NCI-H1694 (cell line): Measurements from ENCODE around the gene NKAIN2.
"Not testable (repeated sequence)": the region's sequence is repeated elsewhere in the genome, so short reads cannot be mapped to it uniquely, and the experiment has no call there.

Source experiments
- DNase-seq: peaks from one replicate; lab custom pipeline; 2025; lab: John Stamatoyannopoulos, UW

NKAIN2 gene

GRCh38 chr6:123966618-123967017, 163.0 kb downstream of the NKAIN2 start:
- DNase-seq: no peak

DNA sequence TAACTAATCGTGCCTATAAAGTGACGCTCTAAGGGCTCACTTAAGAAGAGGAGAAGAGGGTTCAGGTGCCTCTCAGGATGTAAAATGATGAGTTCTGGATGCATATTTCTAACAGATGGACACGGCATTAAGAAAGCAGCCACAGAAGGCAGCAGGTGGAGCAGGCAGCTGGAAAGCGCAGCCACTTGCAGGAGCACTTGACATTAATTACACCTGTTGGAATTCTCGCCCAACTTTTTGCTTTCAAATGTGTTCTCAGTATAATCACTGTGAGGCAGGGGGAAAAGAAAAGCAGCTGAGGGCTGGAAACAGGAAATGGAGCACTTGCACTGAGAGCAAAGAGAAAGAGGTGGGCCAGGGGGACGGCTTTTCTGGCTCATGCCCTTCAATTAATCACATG, 164.2 kb downstream of the NKAIN2 start:
- no peak for DNase-seq

- no peak for DNase-seq
Measured at GRCh38 chr6:123972600-123973294, 169.1 kb downstream of the NKAIN2 start.

DNA sequence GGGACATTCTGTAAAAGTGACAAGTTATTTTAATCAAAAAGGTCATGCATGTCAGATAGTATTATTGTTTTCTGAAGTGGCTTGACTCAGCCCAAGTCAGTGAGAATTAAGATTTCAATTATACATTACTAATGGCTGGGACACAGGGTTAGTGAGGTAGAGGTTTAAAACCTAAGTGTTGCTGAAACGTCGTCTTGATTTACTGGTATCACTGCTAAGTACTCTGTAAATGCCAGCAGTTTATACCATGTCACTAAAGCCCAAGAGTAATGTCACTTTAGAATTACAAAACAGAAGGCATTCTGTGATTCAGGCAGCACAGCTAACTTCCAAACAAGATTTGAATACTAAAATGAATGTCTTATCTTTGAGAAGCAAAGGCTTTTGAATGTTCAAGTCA, 176.6 kb downstream of the NKAIN2 start:
- DNase-seq: no peak

DNA sequence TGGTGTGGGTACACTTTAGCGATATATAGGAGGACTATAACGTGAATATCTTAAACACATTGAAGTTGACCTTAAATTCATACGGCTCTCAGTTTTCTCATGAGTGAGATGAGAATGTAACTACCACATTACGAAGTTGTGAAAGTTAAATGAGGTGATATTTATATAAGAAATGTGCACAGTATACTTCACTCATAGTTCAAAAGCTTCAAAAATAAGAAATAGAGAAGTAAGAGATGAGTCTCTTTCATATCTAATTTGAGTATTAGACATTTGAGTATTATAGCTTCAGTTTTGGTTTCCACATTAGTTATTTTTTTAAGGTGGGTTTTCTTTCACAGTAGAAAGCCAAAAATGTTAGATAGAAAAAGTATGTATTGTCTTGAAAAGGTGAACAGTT, 183.3 kb downstream of the NKAIN2 start:
- no peak for DNase-seq

DNA sequence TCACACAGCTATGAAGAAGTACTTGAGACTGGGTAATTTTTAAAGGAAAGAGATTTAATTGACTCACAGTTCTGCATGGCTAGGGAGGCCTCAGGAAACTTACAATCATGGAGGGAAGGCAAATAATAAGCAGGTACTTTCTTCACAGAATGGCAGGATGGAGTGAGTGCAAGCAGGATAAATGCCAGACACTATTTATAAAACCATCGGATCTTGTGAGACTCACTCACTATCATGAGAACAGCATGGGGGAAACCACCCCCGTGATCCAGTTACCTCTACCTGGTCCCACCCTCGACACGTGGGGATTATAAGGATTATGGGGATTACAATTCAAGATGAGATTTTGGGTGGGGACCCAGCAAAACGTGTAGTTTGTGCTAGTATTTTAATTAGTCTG, 186.3 kb downstream of the NKAIN2 start:
- not testable (repeated sequence) for DNase-seq

GRCh38 chr6:123990376-123990775, 186.7 kb downstream of the NKAIN2 start:
- no peak for DNase-seq

- DNase-seq: no peak
Measured at GRCh38 chr6:123994168-123994567, 190.5 kb downstream of the NKAIN2 start.

DNA sequence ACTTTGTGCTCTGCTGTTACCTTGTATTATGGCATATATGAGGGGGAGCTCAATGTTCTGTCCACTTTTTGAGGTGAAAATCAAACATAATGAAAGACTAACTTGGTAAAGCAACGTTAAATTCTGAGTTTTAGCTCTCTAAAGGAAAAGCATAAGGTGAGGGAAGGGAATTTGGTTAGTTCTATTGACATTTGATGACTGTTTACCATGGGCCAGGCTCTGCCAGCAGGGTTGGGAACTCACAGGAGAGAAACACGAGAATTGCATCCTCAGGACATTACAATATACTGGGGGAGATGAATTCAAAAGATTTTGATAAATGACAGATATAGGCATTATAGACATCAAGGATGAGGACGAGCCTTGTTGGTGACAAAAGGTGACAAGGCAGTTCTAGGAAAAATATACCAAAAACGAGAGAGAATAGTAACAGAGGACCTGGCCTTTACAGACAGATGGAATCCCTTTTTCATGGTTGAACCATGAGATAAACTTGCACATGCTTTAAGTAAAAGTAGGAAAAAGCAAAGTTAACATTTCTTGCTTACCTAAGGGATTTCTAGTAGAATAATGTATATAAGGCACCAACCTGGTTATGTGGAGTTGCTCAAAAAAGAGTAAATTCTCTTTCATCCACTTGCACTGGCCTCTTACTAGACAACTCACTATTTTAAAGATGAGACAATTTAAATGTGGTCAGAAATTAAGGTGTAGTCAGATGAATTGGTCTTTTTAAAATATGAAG, 191.4 kb downstream of the NKAIN2 start:
- no peak for DNase-seq

- DNase-seq: no peak
Measured at GRCh38 chr6:123997223-123997622, 193.6 kb downstream of the NKAIN2 start.

- DNase-seq: no peak
Measured at GRCh38 chr6:124002377-124003081, 198.9 kb downstream of the NKAIN2 start.

GRCh38 chr6:124007266-124007665, 203.6 kb downstream of the NKAIN2 start:
- DNase-seq: no peak

GRCh38 chr6:124008000-124008987, 204.6 kb downstream of the NKAIN2 start:
- DNase-seq: no peak

DNA sequence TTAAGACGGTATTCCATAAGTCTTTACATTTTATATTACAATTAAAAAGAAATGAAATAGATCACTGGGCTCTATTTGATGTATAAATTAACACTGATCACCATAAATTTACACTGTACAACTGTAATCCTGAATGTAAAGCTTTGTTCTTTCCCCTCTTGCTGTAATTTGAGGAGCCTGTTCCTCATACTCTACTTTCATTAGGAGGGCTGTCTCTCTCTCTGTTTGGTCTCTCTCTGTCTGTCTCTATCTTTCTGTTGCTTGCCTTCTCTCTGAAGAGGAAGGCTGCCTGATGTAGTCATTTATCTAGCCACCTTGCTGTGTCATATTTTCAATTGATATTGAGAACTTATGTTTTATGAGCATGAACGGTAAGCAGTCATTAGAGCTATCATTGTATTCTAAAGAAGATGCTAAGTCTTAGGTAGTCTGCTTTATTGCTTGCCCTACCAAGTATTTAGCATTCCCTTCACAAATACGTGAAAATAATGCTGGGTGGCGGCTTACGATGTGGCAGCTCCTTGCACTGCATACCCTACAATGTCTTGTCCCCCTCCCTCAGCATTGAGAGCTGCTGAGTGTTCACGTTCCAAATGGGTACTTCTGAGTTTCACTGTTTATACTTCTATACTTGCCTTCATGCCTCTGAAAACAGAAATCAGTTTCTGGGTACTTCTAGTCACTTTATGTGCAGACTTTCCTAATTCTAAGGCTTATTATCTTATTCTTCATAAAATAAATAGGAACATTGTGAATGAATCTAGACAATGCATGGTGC, 205.5 kb downstream of the NKAIN2 start:
- no peak for DNase-seq

DNA sequence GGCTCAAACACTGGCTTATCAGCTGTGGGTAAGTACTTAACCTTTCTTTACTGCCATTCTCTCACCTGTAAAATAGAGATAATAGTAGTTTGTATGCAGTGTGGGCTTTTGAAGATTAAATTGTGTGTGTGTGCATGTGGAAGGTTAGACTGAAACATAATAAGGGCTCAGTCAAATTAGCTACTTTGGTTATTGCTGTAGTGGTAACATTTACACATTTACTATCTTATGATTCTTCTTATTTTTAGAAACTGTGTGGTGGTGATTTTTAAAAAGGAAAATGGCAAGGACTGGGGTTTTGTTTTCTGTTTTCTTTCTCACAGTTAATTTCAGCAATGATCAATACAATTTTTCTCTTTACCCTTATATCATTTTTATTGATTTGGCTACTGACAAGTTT, 206.9 kb downstream of the NKAIN2 start:
- no peak for DNase-seq

DNA sequence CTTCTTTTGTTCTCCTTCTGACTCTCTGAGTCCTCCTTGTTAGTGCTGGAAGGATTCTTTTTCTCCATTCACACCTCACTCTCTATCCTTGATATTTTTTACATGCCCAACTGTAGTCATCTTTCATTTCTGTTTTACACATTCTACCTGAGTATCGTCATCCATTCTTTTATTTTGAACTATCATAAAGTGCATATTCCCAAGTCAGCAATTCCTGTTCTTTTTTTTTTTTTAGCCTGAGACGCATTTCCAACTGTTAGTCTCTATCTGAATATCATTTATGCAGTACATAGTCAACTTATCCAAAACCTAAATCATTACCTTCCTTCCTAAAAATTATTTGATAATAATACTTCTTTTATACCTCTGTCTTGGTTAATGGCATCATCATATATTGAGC, 207.5 kb downstream of the NKAIN2 start:
- DNase-seq: no peak

DNA sequence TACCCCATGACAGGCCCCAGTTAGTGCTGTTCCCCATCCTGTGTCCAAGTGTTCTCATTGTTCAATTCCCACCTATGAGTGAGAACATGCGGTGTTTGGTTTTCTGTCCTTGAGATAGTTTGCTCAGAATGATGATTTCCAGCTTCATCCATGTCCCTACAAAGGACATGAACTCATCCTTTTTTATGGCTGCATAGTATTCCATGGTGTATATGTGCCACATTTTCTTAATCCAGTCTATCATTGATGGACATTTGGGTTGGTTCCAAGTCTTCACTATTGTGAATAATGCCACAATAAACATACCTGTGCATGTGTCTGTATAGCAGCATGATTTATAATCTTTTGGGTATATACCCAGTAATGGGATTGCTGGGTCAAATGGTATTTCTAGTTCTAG, 218.4 kb downstream of the NKAIN2 start:
- not testable (repeated sequence) for DNase-seq

DNA sequence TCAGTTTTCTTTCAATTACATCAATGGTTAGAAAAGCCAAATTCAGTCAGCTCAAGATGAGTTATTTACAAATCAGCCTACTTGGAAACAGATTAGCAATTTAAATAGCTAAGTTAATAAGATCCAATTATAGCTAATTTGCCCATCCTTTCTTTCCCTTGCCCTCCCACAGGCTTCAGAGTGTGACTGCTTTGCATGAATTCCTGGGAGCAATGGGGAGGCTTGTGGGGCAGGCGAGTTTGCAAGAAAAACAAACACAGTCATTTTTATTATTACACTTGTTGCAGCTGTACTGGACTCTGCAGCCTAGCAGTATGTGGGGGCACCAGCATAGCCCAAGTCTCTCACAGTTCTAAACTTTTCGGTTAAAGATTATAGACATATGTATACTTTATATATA, 219.0 kb downstream of the NKAIN2 start:
- DNase-seq: no peak

DNA sequence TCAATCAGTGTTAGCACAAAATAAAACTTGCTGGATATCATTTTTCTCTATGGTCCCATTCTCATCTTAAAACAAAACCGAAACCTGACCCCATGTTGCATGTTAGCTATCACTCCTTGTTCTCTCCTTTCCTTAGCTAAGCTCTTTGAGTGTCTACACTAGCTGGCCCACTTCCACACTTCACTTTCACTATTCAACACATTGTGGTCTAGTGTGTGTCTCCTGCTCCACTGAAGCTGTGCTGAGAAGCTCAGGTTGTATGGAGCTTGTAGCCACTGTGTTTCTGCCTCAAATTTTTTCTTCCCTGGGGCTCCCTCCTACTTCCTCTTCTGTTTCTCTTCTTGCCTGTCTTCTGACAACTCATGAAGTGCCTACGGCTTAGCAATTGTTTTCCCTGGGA, 223.0 kb downstream of the NKAIN2 start:
- no peak for DNase-seq

DNA sequence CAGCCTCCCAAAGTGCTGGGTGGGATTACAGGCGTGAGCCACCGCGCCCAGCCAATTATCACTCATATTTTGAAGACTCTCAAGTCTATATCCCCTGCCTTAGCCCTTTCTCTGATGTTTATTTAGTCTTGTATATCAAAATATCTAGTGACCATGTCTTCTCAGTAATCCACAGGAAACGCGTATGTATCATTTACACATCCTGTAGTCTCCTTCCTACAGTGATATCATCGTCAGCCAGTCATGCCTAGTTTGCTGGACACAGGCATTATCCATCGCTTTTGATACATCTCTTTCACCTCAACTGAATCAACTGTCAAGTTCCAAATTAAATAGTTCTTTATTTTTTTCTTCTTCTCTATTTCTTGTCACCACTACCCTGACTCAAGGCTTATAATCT, 223.7 kb downstream of the NKAIN2 start:
- no peak for DNase-seq

- no peak for DNase-seq
Measured at GRCh38 chr6:124028117-124028516, 224.5 kb downstream of the NKAIN2 start.
